Measurements from ENCODE around the gene L3MBTL4. TPM values are rescaled to one million over a fixed set of nuclear protein-coding genes. Genes with fewer than 3 reads are reported as not detected.

The L3MBTL4 gene
- total and polyA plus RNA-seq, 10 of the 15 experiments (the other 5 are each of a cell fraction or from before 2014, with no cell fraction given): 1.3 to 8.7 (median 3.8) TPM

DNA sequence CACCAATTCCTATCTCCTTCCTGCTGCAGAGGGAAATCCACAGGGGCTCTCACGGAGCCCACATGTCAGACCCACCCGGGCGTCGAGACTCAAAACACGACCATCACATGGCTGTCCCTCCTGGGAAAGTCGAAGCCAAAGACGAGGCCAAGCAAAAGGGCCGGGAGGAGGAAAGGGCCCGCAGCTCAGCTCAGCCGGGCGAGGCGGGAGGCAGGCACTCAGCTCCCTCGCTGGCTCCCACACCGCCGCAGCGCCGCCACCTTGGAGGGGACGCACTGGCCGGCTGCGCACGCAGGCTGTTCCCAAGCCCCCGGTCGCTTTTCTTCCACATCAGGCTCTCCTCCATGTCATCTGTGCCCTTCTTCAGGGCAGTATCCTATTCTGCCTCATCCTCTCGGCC, 130.4 kb downstream of the L3MBTL4 start:
- POLR2A ChIA-PET: no interaction called here
- ATAC-seq (no peak), FAIRE-seq (no peak), DNase-seq (ENCODE audit: low read depth, low spot score) (no peak)
- in situ Hi-C loops (cut with MboI) (no loop called here), intact Hi-C loops (cut with micrococcal nuclease; ENCODE audit: unreplicated experiment) (no loop called here)
- H3K79me2 ChIP-seq (ENCODE audit: control insufficient read depth, insufficient read depth, low read length): no peaks in the 10 kb centered on the region
- BruUV-seq (replicated peaks): no TSS peak
- SMC1A ChIA-PET (ENCODE audit: uncharacterized antibody, unreplicated experiment): no interaction called here
- H3K4me1 ChIP-seq (ENCODE audit: control insufficient read depth, insufficient read depth, low read length): no peaks in the 10 kb centered on the region
- no peak overlapping the region for H3K4me2 ChIP-seq (ENCODE audit: control insufficient read depth, insufficient read depth)
- no peaks in the 10 kb centered on the region for H3K36me3 ChIP-seq (ENCODE audit: control insufficient read depth in 2 of 2, insufficient read depth in 2 of 2, low read length in 1 of 2)
- no peak overlapping the region for H3K4me3 ChIP-seq
- CTCF ChIA-PET: no interaction called here
- no peak overlapping the region for H2AFZ ChIP-seq (ENCODE audit: control insufficient read depth, low read depth, low read length)
- no peak overlapping the region for H3K27ac ChIP-seq (ENCODE audit: control insufficient read depth, insufficient read depth)
- no peaks in the 10 kb centered on the region for H4K20me1 ChIP-seq (ENCODE audit: control insufficient read depth, insufficient read depth)
- H3K9me3 ChIP-seq (replicated peaks; ENCODE audit: control insufficient read depth, insufficient read depth, low read length): no peaks in the 10 kb centered on the region
- WGBS (ENCODE audit: insufficient coverage, insufficient replicate concordance, low lambda C conversion rate, missing lambda C conversion rate): 83% methylated on average over 24 of the region's 24 CpGs
- H3K27me3 ChIP-seq (replicated peaks in 1 of 2; ENCODE audit: control insufficient read depth in 2 of 2, insufficient read depth in 2 of 2, low read length in 1 of 2): no peaks in the 10 kb centered on the region
- RAD21 ChIA-PET (ENCODE audit: unreplicated experiment): no interaction called here
- no peak overlapping the region for H3K9ac ChIP-seq (ENCODE audit: control insufficient read depth, insufficient read depth, low read length)
- TF ChIP-seq TCF7 (IDR thresholded peaks at IDR 0.05; ENCODE audit: borderline replicate concordance) (no peak), TBL1XR1 (IDR thresholded peaks at IDR 0.05; ENCODE audit: low read depth, low read length) (no peak), TARDBP (IDR thresholded peaks at IDR 0.05; ENCODE audit: borderline replicate concordance) (no peak), POLR2AphosphoS5 (IDR thresholded peaks at IDR 0.05; ENCODE audit: low read length) (no peak), ASH2L (IDR thresholded peaks at IDR 0.05; ENCODE audit: borderline replicate concordance, low read depth) (no peak), ZBED1 (IDR thresholded peaks at IDR 0.05; ENCODE audit: borderline replicate concordance) (no peak), NBN (IDR thresholded peaks at IDR 0.05) (no peak)
- TF ChIP-seq, protein P1, sequence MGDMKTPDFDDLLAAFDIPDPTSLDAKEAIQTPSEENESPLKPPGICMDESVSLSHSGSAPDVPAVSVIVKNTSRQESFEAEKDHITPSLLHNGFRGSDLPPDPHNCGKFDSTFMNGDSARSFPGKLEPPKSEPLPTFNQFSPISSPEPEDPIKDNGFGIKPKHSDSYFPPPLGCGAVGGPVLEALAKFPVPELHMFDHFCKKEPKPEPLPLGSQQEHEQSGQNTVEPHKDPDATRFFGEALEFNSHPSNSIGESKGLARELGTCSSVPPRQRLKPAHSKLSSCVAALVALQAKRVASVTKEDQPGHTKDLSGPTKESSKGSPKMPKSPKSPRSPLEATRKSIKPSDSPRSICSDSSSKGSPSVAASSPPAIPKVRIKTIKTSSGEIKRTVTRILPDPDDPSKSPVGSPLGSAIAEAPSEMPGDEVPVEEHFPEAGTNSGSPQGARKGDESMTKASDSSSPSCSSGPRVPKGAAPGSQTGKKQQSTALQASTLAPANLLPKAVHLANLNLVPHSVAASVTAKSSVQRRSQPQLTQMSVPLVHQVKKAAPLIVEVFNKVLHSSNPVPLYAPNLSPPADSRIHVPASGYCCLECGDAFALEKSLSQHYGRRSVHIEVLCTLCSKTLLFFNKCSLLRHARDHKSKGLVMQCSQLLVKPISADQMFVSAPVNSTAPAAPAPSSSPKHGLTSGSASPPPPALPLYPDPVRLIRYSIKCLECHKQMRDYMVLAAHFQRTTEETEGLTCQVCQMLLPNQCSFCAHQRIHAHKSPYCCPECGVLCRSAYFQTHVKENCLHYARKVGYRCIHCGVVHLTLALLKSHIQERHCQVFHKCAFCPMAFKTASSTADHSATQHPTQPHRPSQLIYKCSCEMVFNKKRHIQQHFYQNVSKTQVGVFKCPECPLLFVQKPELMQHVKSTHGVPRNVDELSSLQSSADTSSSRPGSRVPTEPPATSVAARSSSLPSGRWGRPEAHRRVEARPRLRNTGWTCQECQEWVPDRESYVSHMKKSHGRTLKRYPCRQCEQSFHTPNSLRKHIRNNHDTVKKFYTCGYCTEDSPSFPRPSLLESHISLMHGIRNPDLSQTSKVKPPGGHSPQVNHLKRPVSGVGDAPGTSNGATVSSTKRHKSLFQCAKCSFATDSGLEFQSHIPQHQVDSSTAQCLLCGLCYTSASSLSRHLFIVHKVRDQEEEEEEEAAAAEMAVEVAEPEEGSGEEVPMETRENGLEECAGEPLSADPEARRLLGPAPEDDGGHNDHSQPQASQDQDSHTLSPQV (IDR thresholded peaks at IDR 0.05): no peak
- TF ChIP-seq, protein P2, sequence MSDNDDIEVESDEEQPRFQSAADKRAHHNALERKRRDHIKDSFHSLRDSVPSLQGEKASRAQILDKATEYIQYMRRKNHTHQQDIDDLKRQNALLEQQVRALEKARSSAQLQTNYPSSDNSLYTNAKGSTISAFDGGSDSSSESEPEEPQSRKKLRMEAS (IDR thresholded peaks at IDR 0.05; ENCODE audit: low read depth, low read length): no peak
- TF ChIP-seq, protein P3, sequence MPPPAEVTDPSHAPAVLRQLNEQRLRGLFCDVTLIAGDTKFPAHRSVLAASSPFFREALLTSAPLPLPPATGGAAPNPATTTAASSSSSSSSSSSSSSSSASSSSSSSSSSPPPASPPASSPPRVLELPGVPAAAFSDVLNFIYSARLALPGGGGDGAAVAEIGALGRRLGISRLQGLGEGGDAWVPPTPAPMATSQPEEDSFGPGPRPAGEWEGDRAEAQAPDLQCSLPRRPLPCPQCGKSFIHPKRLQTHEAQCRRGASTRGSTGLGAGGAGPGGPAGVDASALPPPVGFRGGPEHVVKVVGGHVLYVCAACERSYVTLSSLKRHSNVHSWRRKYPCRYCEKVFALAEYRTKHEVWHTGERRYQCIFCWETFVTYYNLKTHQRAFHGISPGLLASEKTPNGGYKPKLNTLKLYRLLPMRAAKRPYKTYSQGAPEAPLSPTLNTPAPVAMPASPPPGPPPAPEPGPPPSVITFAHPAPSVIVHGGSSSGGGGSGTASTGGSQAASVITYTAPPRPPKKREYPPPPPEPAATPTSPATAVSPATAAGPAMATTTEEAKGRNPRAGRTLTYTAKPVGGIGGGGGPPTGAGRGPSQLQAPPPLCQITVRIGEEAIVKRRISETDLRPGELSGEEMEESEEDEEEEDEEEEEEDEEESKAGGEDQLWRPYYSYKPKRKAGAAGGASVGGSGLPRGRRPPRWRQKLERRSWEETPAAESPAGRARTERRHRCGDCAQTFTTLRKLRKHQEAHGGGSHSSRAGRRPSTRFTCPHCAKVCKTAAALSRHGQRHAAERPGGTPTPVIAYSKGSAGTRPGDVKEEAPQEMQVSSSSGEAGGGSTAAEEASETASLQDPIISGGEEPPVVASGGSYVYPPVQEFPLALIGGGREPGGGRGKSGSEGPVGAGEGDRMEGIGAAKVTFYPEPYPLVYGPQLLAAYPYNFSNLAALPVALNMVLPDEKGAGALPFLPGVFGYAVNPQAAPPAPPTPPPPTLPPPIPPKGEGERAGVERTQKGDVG (CRISPR knock-in tag; IDR thresholded peaks at IDR 0.05): no peak
- TF ChIP-seq, protein P4, sequence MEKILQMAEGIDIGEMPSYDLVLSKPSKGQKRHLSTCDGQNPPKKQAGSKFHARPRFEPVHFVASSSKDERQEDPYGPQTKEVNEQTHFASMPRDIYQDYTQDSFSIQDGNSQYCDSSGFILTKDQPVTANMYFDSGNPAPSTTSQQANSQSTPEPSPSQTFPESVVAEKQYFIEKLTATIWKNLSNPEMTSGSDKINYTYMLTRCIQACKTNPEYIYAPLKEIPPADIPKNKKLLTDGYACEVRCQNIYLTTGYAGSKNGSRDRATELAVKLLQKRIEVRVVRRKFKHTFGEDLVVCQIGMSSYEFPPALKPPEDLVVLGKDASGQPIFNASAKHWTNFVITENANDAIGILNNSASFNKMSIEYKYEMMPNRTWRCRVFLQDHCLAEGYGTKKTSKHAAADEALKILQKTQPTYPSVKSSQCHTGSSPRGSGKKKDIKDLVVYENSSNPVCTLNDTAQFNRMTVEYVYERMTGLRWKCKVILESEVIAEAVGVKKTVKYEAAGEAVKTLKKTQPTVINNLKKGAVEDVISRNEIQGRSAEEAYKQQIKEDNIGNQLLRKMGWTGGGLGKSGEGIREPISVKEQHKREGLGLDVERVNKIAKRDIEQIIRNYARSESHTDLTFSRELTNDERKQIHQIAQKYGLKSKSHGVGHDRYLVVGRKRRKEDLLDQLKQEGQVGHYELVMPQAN (conservative IDR thresholded peaks at IDR 0.05): no peak
- TF ChIP-seq, protein P5, sequence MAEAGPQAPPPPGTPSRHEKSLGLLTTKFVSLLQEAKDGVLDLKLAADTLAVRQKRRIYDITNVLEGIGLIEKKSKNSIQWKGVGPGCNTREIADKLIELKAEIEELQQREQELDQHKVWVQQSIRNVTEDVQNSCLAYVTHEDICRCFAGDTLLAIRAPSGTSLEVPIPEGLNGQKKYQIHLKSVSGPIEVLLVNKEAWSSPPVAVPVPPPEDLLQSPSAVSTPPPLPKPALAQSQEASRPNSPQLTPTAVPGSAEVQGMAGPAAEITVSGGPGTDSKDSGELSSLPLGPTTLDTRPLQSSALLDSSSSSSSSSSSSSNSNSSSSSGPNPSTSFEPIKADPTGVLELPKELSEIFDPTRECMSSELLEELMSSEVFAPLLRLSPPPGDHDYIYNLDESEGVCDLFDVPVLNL (IDR thresholded peaks at IDR 0.05; ENCODE audit: low read depth, low read length): no peak
- TF ChIP-seq, protein P6, sequence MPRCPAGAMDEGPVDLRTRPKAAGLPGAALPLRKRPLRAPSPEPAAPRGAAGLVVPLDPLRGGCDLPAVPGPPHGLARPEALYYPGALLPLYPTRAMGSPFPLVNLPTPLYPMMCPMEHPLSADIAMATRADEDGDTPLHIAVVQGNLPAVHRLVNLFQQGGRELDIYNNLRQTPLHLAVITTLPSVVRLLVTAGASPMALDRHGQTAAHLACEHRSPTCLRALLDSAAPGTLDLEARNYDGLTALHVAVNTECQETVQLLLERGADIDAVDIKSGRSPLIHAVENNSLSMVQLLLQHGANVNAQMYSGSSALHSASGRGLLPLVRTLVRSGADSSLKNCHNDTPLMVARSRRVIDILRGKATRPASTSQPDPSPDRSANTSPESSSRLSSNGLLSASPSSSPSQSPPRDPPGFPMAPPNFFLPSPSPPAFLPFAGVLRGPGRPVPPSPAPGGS (IDR thresholded peaks at IDR 0.05; ENCODE audit: borderline replicate concordance, insufficient read depth, low read depth, low read length, poor library complexity, severe bottlenecking): no peak
